Hepatocyte (in vitro differentiated cells): ENCODE data around the gene CCR5. TPM values are rescaled to one million over a fixed set of nuclear protein-coding genes. Genes with fewer than 3 reads are reported as not detected.

Experiments
- DNase-seq: peaks from one replicate; pipeline ENCODE4 v3.0.0-alpha.2; 2016; ENCODE audit warnings: low spot score
- H2AFZ ChIP-seq: fragments of 200-600 bp; sonication (generic); 2 replicates; pipeline ENCODE4 v1.6.0; 2016; ENCODE audit warnings: antibody characterized with exemption, mild to moderate bottlenecking
- H3K27ac ChIP-seq: fragments of 200-600 bp; sonication (generic); 2 replicates; pipeline ENCODE4 v1.5.1; 2016; ENCODE audit warnings: mild to moderate bottlenecking
- H3K27me3 ChIP-seq: fragments of 200-600 bp; sonication (generic); 2 replicates; pipeline ENCODE4 v1.6.1; 2016
- H3K36me3 ChIP-seq: fragments of 200-600 bp; sonication (generic); replicated peaks from 2 replicates; pipeline ENCODE4 v1.5.1; 2016; ENCODE audit warnings: low read depth; ENCODE audit not compliant: insufficient read depth
- H3K4me1 ChIP-seq: fragments of 200-600 bp; sonication (generic); 2 replicates; pipeline ENCODE4 v1.5.1; 2016; ENCODE audit warnings: mild to moderate bottlenecking, moderate library complexity; ENCODE audit not compliant: insufficient read depth
- H3K4me2 ChIP-seq: fragments of 200-600 bp; sonication (generic); 2 replicates; pipeline ENCODE4 v1.6.0; 2016
- H3K4me3 ChIP-seq: fragments of 200-600 bp; sonication (generic); 2 replicates; pipeline ENCODE4 v1.5.1; 2016; ENCODE audit warnings: mild to moderate bottlenecking
- H3K79me2 ChIP-seq: fragments of 200-600 bp; sonication (generic); 2 replicates; pipeline ENCODE4 v1.6.0; 2017; ENCODE audit warnings: mild to moderate bottlenecking
- H3K9me2 ChIP-seq: fragments of 200-600 bp; sonication (generic); replicated peaks from 2 replicates; pipeline ENCODE4 v1.6.0; 2017; ENCODE audit warnings: mild to moderate bottlenecking; ENCODE audit not compliant: insufficient read depth
- H3K9me3 ChIP-seq: fragments of 200-600 bp; sonication (generic); 2 replicates; pipeline ENCODE4 v1.5.1; 2016; ENCODE audit warnings: low read depth, mild to moderate bottlenecking
- H4K20me1 ChIP-seq: fragments of 200-600 bp; sonication (generic); 2 replicates; pipeline ENCODE4 v1.6.0; 2016; ENCODE audit warnings: mild to moderate bottlenecking; ENCODE audit not compliant: insufficient read depth, poor library complexity, severe bottlenecking
- CTCF ChIP-seq: fragments of 200-600 bp; sonication (generic); IDR thresholded peaks from 2 replicates; pipeline ENCODE4 v1.5.1; 2016; ENCODE audit warnings: antibody characterized with exemption, mild to moderate bottlenecking; ENCODE audit not compliant: poor library complexity
- EZH2 ChIP-seq: fragments of 200-600 bp; sonication (generic); IDR thresholded peaks from 2 replicates; pipeline ENCODE4 v1.6.1; 2016; ENCODE audit warnings: antibody characterized with exemption, mild to moderate bottlenecking, borderline replicate concordance
- EZH2phosphoT487 ChIP-seq: fragments of 200-600 bp; sonication (generic); IDR thresholded peaks from one replicate; pipeline ENCODE4 v1.6.1; 2018; ENCODE audit warnings: antibody characterized with exemption, mild to moderate bottlenecking, low read depth, moderate library complexity; ENCODE audit not compliant: unreplicated experiment, severe bottlenecking
- WGBS: methylation state at CpG from one replicate; pipeline ENCODE4 v1.1.6; 2016; ENCODE audit warnings: low lambda C conversion rate; ENCODE audit errors: missing lambda C conversion rate; 5-methylcytosine and 5-hydroxymethylcytosine counted together
- polyA plus RNA-seq: library from polyadenylated mRNA; unstranded; fragments of >200 nt; fragmentation: Nextera tagmentation; extraction: Ambion mirVana; gene quantifications from 2 replicates; pipeline ENCODE4 v1.2.1, GENCODE V29; 2016
- total RNA-seq: library from RNA; depleted of rRNA; stranded (reverse); fragments of >200 nt; gene quantifications from 2 replicates; pipeline ENCODE4 v1.2.3, GENCODE V29; 2014

CCR5 gene
- total and polyA plus RNA-seq, 2 experiments from 2014 or later = 0.07 TPM; not detected in 1

GRCh38 chr3:46353090-46353489 is 17.7 kb upstream of the CCR5 start:
- Histone ChIP-seq H3K9me2 (no peaks in the 10 kb centered on the region), H4K20me1 (no peaks in the 10 kb centered on the region), H3K9me3 (no peaks in the 10 kb centered on the region), H3K4me1 (peaks cover 7% of the 10 kb centered on the region), H3K36me3 (no peaks in the 10 kb centered on the region), H3K4me2 (no peak overlapping the region), H3K79me2 (no peaks in the 10 kb centered on the region), H3K27ac (no peak overlapping the region), H3K27me3 (no peaks in the 10 kb centered on the region), H3K4me3 (no peak overlapping the region), H2AFZ (no peak overlapping the region)
- WGBS = 92% methylated on average over 4 of the region's 4 CpGs
- TF ChIP-seq EZH2phosphoT487 (no peak), CTCF (no peak), EZH2 (no peak)
- no peak for DNase-seq

- Histone ChIP-seq H3K9me2 (no peaks in the 10 kb centered on the region), H3K4me1 (peaks cover 7% of the 10 kb centered on the region), H3K4me2 (no peak within 1 kb of the TSS), H4K20me1 (no peaks in the 10 kb centered on the region), H3K27me3 (no peaks in the 10 kb centered on the region), H3K79me2 (no peaks in the 10 kb centered on the region), H3K27ac (no peak within 1 kb of the TSS), H3K9me3 (no peaks in the 10 kb centered on the region), H3K36me3 (no peaks in the 10 kb centered on the region), H3K4me3 (no peak within 1 kb of the TSS), H2AFZ (no peak within 1 kb of the TSS)
- 83% methylated on average over 7 of the region's 7 CpGs for WGBS
- no peak for TF ChIP-seq EZH2
- TF ChIP-seq CTCF = no peak
- TF ChIP-seq EZH2phosphoT487 = no peak
- DNase-seq = peak; percentile 18
Observed at GRCh38 chr3:46353647-46354410, 16.9 kb upstream of the CCR5 start, which contains the start of gene CCR2. Gene CCR2, plus strand, starts transcription at chr3:46354111. Its CDS starts 3,417 bp downstream, at chr3:46357528.

- WGBS = 75% methylated on average over 1 of the region's 1 CpG
- TF ChIP-seq EZH2 (no peak), CTCF (no peak), EZH2phosphoT487 (no peak)
- no peak overlapping the region for H3K4me3 ChIP-seq
Observed at GRCh38 chr3:46354478-46354877, 16.3 kb upstream of the CCR5 start.

More at GRCh38 chr3:46354478-46354877, 16.3 kb upstream of the CCR5 start:
- Histone ChIP-seq H4K20me1 (no peaks in the 10 kb centered on the region), H2AFZ (no peak overlapping the region), H3K4me1 (peaks cover 7% of the 10 kb centered on the region), H3K36me3 (no peaks in the 10 kb centered on the region), H3K27ac (no peak overlapping the region), H3K9me3 (no peaks in the 10 kb centered on the region), H3K79me2 (no peaks in the 10 kb centered on the region), H3K9me2 (no peaks in the 10 kb centered on the region), H3K27me3 (no peaks in the 10 kb centered on the region), H3K4me2 (no peak overlapping the region)
- no peak for DNase-seq
